ENCODE measurements around the gene KIF5A.

Gene KIF5A

GRCh38 chr12:57528176-57528575 lies 21.7 kb upstream of the KIF5A start:
- H3K4me3 ChIP-seq (ENCODE audit: low read depth, low read length): no peak overlapping the region
- TF ChIP-seq CTCF (IDR thresholded peaks at IDR 0.05; ENCODE audit: low read depth, low read length): no peak

- no peak overlapping the region for H3K4me3 ChIP-seq (ENCODE audit: low read depth, low read length)
- no peak for TF ChIP-seq CTCF (IDR thresholded peaks at IDR 0.05; ENCODE audit: low read depth, low read length)
These were observed 20.9 kb upstream of the KIF5A start for GRCh38 chr12:57528831-57529555.

- H3K4me3 ChIP-seq (ENCODE audit: low read depth, low read length): no peak overlapping the region
- TF ChIP-seq CTCF (IDR thresholded peaks at IDR 0.05; ENCODE audit: low read depth, low read length): no peak
These were observed 20.0 kb upstream of the KIF5A start for GRCh38 chr12:57529831-57530230.

- TF ChIP-seq CTCF (IDR thresholded peaks at IDR 0.05; ENCODE audit: low read depth, low read length): no peak
These were observed 19.3 kb upstream of the KIF5A start for GRCh38 chr12:57530396-57531142.

GRCh38 chr12:57531836-57532235 lies 18.0 kb upstream of the KIF5A start:
- no peak for TF ChIP-seq CTCF (IDR thresholded peaks at IDR 0.05; ENCODE audit: low read depth, low read length)
- H3K4me3 ChIP-seq (ENCODE audit: low read depth, low read length): no peak overlapping the region

More at GRCh38 chr12:57530396-57531142, 19.3 kb upstream of the KIF5A start:
- no peak overlapping the region for H3K4me3 ChIP-seq (ENCODE audit: low read depth, low read length)

- no peak for TF ChIP-seq CTCF (IDR thresholded peaks at IDR 0.05; ENCODE audit: low read depth, low read length)
- H3K4me3 ChIP-seq (ENCODE audit: low read depth, low read length): no peak overlapping the region
These were observed 16.7 kb upstream of the KIF5A start for GRCh38 chr12:57533108-57533507.

- no peak overlapping the region for H3K4me3 ChIP-seq (ENCODE audit: low read depth, low read length)
- TF ChIP-seq CTCF (IDR thresholded peaks at IDR 0.05; ENCODE audit: low read depth, low read length): no peak
These were observed 15.6 kb upstream of the KIF5A start for GRCh38 chr12:57534250-57534649.
